NCI-H82 (cell line): ENCODE results near the gene CACNA2D1.

Source experiments
- DNase-seq: peaks from one replicate; lab custom pipeline; 2025; lab: John Stamatoyannopoulos, UW

The CACNA2D1 gene

GRCh38 chr7:81960026-81960425 is 483.6 kb downstream of the CACNA2D1 start:
- DNase-seq: no peak

- DNase-seq: no peak
These were observed 486.1 kb downstream of the CACNA2D1 start for GRCh38 chr7:81957517-81957916.

- DNase-seq: peak; percentile 78
These were observed 487.1 kb downstream of the CACNA2D1 start for GRCh38 chr7:81956520-81956919.

GRCh38 chr7:81949306-81949705 is 494.3 kb downstream of the CACNA2D1 start:
- DNase-seq: no peak

GRCh38 chr7:81944058-81944457 is 499.5 kb downstream of the CACNA2D1 start:
- peak; percentile 6 for DNase-seq

- peak; percentile 75 for DNase-seq
These were observed 506.5 kb downstream of the CACNA2D1 start for GRCh38 chr7:81937091-81937490.

GRCh38 chr7:81934596-81935301 is 508.8 kb downstream of the CACNA2D1 start:
- DNase-seq: no peak

GRCh38 chr7:81932936-81933335 is 510.6 kb downstream of the CACNA2D1 start:
- DNase-seq: no peak

GRCh38 chr7:81929386-81929785 is 514.2 kb downstream of the CACNA2D1 start:
- no peak for DNase-seq

- no peak for DNase-seq
These were observed 517.4 kb downstream of the CACNA2D1 start for GRCh38 chr7:81926154-81926553.

- DNase-seq: no peak
These were observed 518.0 kb downstream of the CACNA2D1 start for GRCh38 chr7:81925530-81925929.

- DNase-seq: no peak
These were observed 519.1 kb downstream of the CACNA2D1 start for GRCh38 chr7:81924494-81924893.

- DNase-seq: no peak
These were observed 524.1 kb downstream of the CACNA2D1 start for GRCh38 chr7:81919494-81919893.

- DNase-seq: no peak
These were observed 535.4 kb downstream of the CACNA2D1 start for GRCh38 chr7:81908220-81908619.

- DNase-seq: no peak
These were observed 540.5 kb downstream of the CACNA2D1 start for GRCh38 chr7:81903115-81903514.

GRCh38 chr7:81902536-81902935 is 541.0 kb downstream of the CACNA2D1 start:
- DNase-seq: no peak
